ENCODE data around the gene BCR. TPM values are rescaled to one million over a fixed set of nuclear protein-coding genes. Genes with fewer than 3 reads are reported as not detected.

Gene BCR
- total RNA-seq, 1 experiment from 2014 or later = 77.0 TPM

DNA sequence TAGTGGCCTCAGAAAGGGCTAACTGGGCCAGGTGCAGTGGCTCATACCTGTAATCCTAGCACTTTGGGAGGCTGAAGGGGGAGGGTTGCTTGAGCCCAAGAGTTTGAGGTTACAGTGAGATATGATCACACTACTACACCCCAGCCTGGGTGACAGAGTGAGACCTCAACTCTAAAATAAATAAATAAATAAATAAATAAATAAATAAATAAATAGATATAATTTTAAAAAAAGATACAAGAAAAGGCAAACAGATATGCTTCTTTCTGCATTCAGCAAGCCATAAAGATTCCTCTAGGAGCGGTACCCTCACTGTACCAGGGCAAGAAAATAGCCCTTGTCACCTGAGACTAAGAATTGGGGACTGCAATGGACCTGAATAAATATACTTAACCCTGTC lies 37.2 kb upstream of the BCR start:
- Histone ChIP-seq H4K5ac (ENCODE audit: insufficient read length, low read depth, low read length) (no peak overlapping the region), H3K9ac (ENCODE audit: extremely low read depth, insufficient read length, low read length) (no peak overlapping the region), H2AFZ (ENCODE audit: low read length) (no peak overlapping the region), H3K4me1 (ENCODE audit: insufficient read depth, low read length) (no peaks in the 10 kb centered on the region; the same call in 1 of the 2 replicates), H3K79me2 (ENCODE audit: insufficient read depth, low read length) (no peaks in the 10 kb centered on the region), H3K27ac (ENCODE audit: insufficient read length, low read depth, low read length) (no peak overlapping the region), H3K4me2 (ENCODE audit: insufficient read depth, insufficient read length, low read length) (no peak overlapping the region), H3K27me3 (ENCODE audit: insufficient read depth, low read length) (no peaks in the 10 kb centered on the region; the same call in 1 of the 2 replicates), H2BK12ac (ENCODE audit: insufficient read length, low read depth, low read length) (no peak overlapping the region), H3K4ac (ENCODE audit: low read depth, low read length) (no peak overlapping the region), H3K56ac (ENCODE audit: insufficient read length, low read depth, low read length) (no peak overlapping the region), H3K14ac (ENCODE audit: insufficient read depth, low read length) (no peak overlapping the region), H2BK120ac (ENCODE audit: low read depth, low read length, poor library complexity, severe bottlenecking) (no peak overlapping the region), H3T11ph (ENCODE audit: low read length) (no peak overlapping the region), H3K23ac (ENCODE audit: insufficient read length, low read depth, low read length) (no peak overlapping the region), H3K9me3 (ENCODE audit: control insufficient read depth, low read depth, low read length) (no peaks in the 10 kb centered on the region), H2BK20ac (ENCODE audit: low read depth, low read length, poor library complexity, severe bottlenecking) (no peak overlapping the region), H2BK15ac (ENCODE audit: low read depth, low read length) (no peak overlapping the region), H4K8ac (replicated peaks; ENCODE audit: insufficient read length, low read depth, low read length) (no peak overlapping the region), H3K18ac (ENCODE audit: insufficient read length, low read depth, low read length) (no peak overlapping the region), H3K23me2 (ENCODE audit: insufficient read length, low read depth, low read length, poor library complexity, severe bottlenecking) (peaks cover 5% of the 10 kb centered on the region), H3K79me1 (ENCODE audit: insufficient read depth, low read depth, low read length, poor library complexity, severe bottlenecking) (no peaks in the 10 kb centered on the region), H2AK5ac (ENCODE audit: insufficient read length, low read length) (no peak overlapping the region), H4K20me1 (ENCODE audit: control insufficient read depth, insufficient read depth, insufficient read length) (no peaks in the 10 kb centered on the region), H2BK5ac (ENCODE audit: insufficient read length, low read length) (no peak overlapping the region), H4K91ac (ENCODE audit: insufficient read length, low read depth, low read length) (no peak overlapping the region)
- no peaks in the 10 kb centered on the region for H3K36me3 Mint-ChIP-seq (ENCODE audit: insufficient read depth in 1 of 3, low read depth in 3 of 3)
- no peak overlapping the region for H3K4me3 Mint-ChIP-seq
- no CpG with 5 or more reads among the region's 1 CpG for WGBS (ENCODE audit: extremely low coverage, insufficient read length, low lambda C conversion rate)
- TF ChIP-seq, protein P1, sequence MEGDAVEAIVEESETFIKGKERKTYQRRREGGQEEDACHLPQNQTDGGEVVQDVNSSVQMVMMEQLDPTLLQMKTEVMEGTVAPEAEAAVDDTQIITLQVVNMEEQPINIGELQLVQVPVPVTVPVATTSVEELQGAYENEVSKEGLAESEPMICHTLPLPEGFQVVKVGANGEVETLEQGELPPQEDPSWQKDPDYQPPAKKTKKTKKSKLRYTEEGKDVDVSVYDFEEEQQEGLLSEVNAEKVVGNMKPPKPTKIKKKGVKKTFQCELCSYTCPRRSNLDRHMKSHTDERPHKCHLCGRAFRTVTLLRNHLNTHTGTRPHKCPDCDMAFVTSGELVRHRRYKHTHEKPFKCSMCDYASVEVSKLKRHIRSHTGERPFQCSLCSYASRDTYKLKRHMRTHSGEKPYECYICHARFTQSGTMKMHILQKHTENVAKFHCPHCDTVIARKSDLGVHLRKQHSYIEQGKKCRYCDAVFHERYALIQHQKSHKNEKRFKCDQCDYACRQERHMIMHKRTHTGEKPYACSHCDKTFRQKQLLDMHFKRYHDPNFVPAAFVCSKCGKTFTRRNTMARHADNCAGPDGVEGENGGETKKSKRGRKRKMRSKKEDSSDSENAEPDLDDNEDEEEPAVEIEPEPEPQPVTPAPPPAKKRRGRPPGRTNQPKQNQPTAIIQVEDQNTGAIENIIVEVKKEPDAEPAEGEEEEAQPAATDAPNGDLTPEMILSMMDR (conservative IDR thresholded peaks at IDR 0.05) = no peak
- H3K27me3 Mint-ChIP-seq (ENCODE audit: low read depth) = peaks cover 60% of the 10 kb centered on the region
- peaks cover 14 to 28% of the 10 kb centered on the region in 2 experiments for H3K4me1 Mint-ChIP-seq
- H3K9me3 Mint-ChIP-seq = no peaks in the 10 kb centered on the region; a peak in 1 of 5 replicates
- no peak overlapping the region for H3K27ac Mint-ChIP-seq
- DNase-seq = no peak
